OCI-LY3 (cell line): Measurements from ENCODE around the gene GLRA1.
"Not testable (repeated sequence)": the region's sequence is repeated elsewhere in the genome, so short reads cannot be mapped to it uniquely, and the experiment has no call there.

Experiments
- H2AFZ ChIP-seq: fragments of 200-600, 300-600 bp; shearing (Covaris generic); 2 replicates; pipeline ENCODE4 v1.6.0; 2014; ENCODE audit warnings: antibody characterized with exemption, low read depth, low read length
- H3K27ac ChIP-seq: fragments of 200-600, 300-600 bp; sonication (generic); 2 replicates; pipeline ENCODE4 v1.5.1; 2014; ENCODE audit warnings: mild to moderate bottlenecking, low read length, moderate library complexity, mixed read lengths
- H3K27me3 ChIP-seq: fragments of 200-600, 300-600 bp; sonication (generic); 2 replicates; pipeline ENCODE4 v1.6.1; 2014; ENCODE audit warnings: low read depth, low read length, mixed read lengths
- H3K36me3 ChIP-seq: fragments of 200-600, 300-600 bp; sonication (generic); replicated peaks from 2 replicates; pipeline ENCODE3; 2014; ENCODE audit warnings: low read depth, low read length, mixed read lengths
- H3K4me1 ChIP-seq: fragments of 300-600, 200-600 bp; sonication (generic); 2 replicates; pipeline ENCODE4 v1.6.1; 2014; ENCODE audit warnings: low read length, mixed read lengths
- H3K4me2 ChIP-seq: fragments of 200-600, 300-600 bp; sonication (generic); 2 replicates; pipeline ENCODE4 v1.6.1; 2014; ENCODE audit warnings: low read length, mixed read lengths
- H3K4me3 ChIP-seq: fragments of 300-600, 200-600 bp; sonication (generic); 2 replicates; pipeline ENCODE4 v1.5.1; 2014; ENCODE audit warnings: antibody characterized with exemption, mild to moderate bottlenecking, low read length, moderate library complexity
- H3K79me2 ChIP-seq: fragments of 300-600, 200-600 bp; shearing (Covaris generic); 2 replicates; pipeline ENCODE4 v1.6.1; 2014; ENCODE audit warnings: mild to moderate bottlenecking, low read length, mixed read lengths
- H3K9ac ChIP-seq: fragments of 300-600, 200-600 bp; shearing (Covaris generic); 2 replicates; pipeline ENCODE4 v1.6.0; 2014; ENCODE audit warnings: mild to moderate bottlenecking, low read length, moderate library complexity
- H3K9me3 ChIP-seq: fragments of 200-600, 300-600 bp; shearing (Covaris generic); 2 replicates; pipeline ENCODE4 v1.6.1; 2014; ENCODE audit warnings: low read length, mixed read lengths; ENCODE audit not compliant: insufficient read depth
- H4K20me1 ChIP-seq: fragments of 200-600, 300-600 bp; sonication (generic); 2 replicates; pipeline ENCODE4 v1.6.1; 2016; ENCODE audit warnings: low read length, mixed read lengths; ENCODE audit not compliant: insufficient read depth
- CTCF ChIP-seq: fragments of 200-600, 300-600 bp; sonication (generic); IDR thresholded peaks from 2 replicates; pipeline ENCODE4 v1.5.1; 2014; ENCODE audit warnings: antibody characterized with exemption, low read length, low read depth
- EZH2phosphoT487 ChIP-seq: fragments of 200-600 bp; shearing (Covaris generic); IDR thresholded peaks from 2 replicates; pipeline ENCODE4 v1.6.1; 2018; ENCODE audit warnings: antibody characterized with exemption, mixed run types, low read depth

GLRA1 gene

GRCh38 chr5:151856861-151857260 is 67.8 kb downstream of the GLRA1 start:
- H3K4me3 ChIP-seq, result no peak overlapping the region
- H3K4me2 ChIP-seq, result no peak overlapping the region
- H4K20me1 ChIP-seq, result no peaks in the 10 kb centered on the region
- no peak overlapping the region for H3K27ac ChIP-seq
- H3K4me1 ChIP-seq, result no peaks in the 10 kb centered on the region
- no peak overlapping the region for H2AFZ ChIP-seq
- no peaks in the 10 kb centered on the region for H3K79me2 ChIP-seq
- H3K27me3 ChIP-seq, result no peaks in the 10 kb centered on the region; the same call in 1 of the 2 replicates
- no peaks in the 10 kb centered on the region for H3K36me3 ChIP-seq
- TF ChIP-seq CTCF (no peak), EZH2phosphoT487 (no peak)
- no peak overlapping the region for H3K9ac ChIP-seq
- no peaks in the 10 kb centered on the region for H3K9me3 ChIP-seq

GRCh38 chr5:151855701-151856100 is 69.0 kb downstream of the GLRA1 start:
- TF ChIP-seq EZH2phosphoT487 (no peak), CTCF (no peak)
- H4K20me1 ChIP-seq, result no peaks in the 10 kb centered on the region
- H3K79me2 ChIP-seq, result no peaks in the 10 kb centered on the region
- no peak overlapping the region for H3K4me2 ChIP-seq
- no peak overlapping the region for H3K9ac ChIP-seq
- no peaks in the 10 kb centered on the region; the same call in 1 of the 2 replicates for H3K27me3 ChIP-seq
- H3K36me3 ChIP-seq, result no peaks in the 10 kb centered on the region
- H3K4me1 ChIP-seq, result no peaks in the 10 kb centered on the region
- H2AFZ ChIP-seq, result no peak overlapping the region
- H3K4me3 ChIP-seq, result no peak overlapping the region
- H3K9me3 ChIP-seq, result no peaks in the 10 kb centered on the region
- no peak overlapping the region for H3K27ac ChIP-seq

- H4K20me1 ChIP-seq, result no peaks in the 10 kb centered on the region
- H3K4me2 ChIP-seq, result no peak overlapping the region
- no peaks in the 10 kb centered on the region for H3K36me3 ChIP-seq
- H3K27me3 ChIP-seq, result no peaks in the 10 kb centered on the region; the same call in 1 of the 2 replicates
- H3K27ac ChIP-seq, result no peak overlapping the region
- no peaks in the 10 kb centered on the region for H3K9me3 ChIP-seq
- H3K79me2 ChIP-seq, result no peaks in the 10 kb centered on the region
- H2AFZ ChIP-seq, result no peak overlapping the region
- no peak for TF ChIP-seq EZH2phosphoT487
- no peak for TF ChIP-seq CTCF
- no peak overlapping the region for H3K9ac ChIP-seq
- H3K4me1 ChIP-seq, result no peaks in the 10 kb centered on the region
- no peak overlapping the region for H3K4me3 ChIP-seq
Measured at GRCh38 chr5:151847871-151848270, 76.8 kb downstream of the GLRA1 start.

GRCh38 chr5:151846765-151847164 is 77.9 kb downstream of the GLRA1 start:
- Histone ChIP-seq H3K27ac (no peak overlapping the region), H3K4me3 (no peak overlapping the region)

GRCh38 chr5:151832843-151833242 is 91.8 kb downstream of the GLRA1 start:
- H3K4me1 ChIP-seq, H3K9ac ChIP-seq, H3K9me3 ChIP-seq, H3K27ac ChIP-seq, H2AFZ ChIP-seq, H4K20me1 ChIP-seq, H3K4me2 ChIP-seq, H3K4me3 ChIP-seq, H3K27me3 ChIP-seq, H3K36me3 ChIP-seq, H3K79me2 ChIP-seq: not testable (repeated sequence)

More at GRCh38 chr5:151846765-151847164, 77.9 kb downstream of the GLRA1 start:
- Histone ChIP-seq H3K9me3 (no peaks in the 10 kb centered on the region), H4K20me1 (no peaks in the 10 kb centered on the region), H3K79me2 (no peaks in the 10 kb centered on the region), H3K36me3 (no peaks in the 10 kb centered on the region), H2AFZ (no peak overlapping the region), H3K4me2 (no peak overlapping the region), H3K27me3 (no peaks in the 10 kb centered on the region), H3K4me1 (no peaks in the 10 kb centered on the region), H3K9ac (no peak overlapping the region)
- TF ChIP-seq EZH2phosphoT487, result no peak
- TF ChIP-seq CTCF, result no peak
